K562 treated with DMSO at 1 percent for 24 hours (cell line): ENCODE data around the gene CLEC2D. TPM values are rescaled to one million over a fixed set of nuclear protein-coding genes. Genes with fewer than 3 reads are reported as not detected.

ENCODE experiments used
- total RNA-seq: library from RNA; unstranded; fragments of 300-600 nt; gene quantifications from 2 replicates; pipeline ENCODE4 v1.2.3, GENCODE V29; 2022; ENCODE audit warnings: low read depth; ENCODE audit not compliant: insufficient read depth

Gene CLEC2D
- total RNA-seq: 2.0 and 3.5 TPM in 2 replicates

GRCh38 chr12:9669534-9669933 lies at the start of gene CLEC2D:
CLEC2D (plus strand) TSS chr12:9669713; CDS start chr12:9669735, 22 bp downstream.

GRCh38 chr12:9732921-9733461 lies 63.5 kb downstream of the CLEC2D start, which contains the start of gene CLECL1:
CLECL1 (minus strand) TSS chr12:9733097.

Other genes starting within 250 kb of the CLEC2D start
- not detected in 2 replicates for gene KLRB1, start 61.8 kb upstream of the CLEC2D start, total RNA-seq
- not detected in 2 replicates for gene CLECL1, start 63.4 kb downstream of the CLEC2D start, total RNA-seq
- 17.2 and 17.4 TPM in 2 replicates for gene CD69, start 91.2 kb downstream of the CLEC2D start, total RNA-seq
- 0.56 and 2.2 TPM in 2 replicates for gene KLRF1, start 157.8 kb downstream of the CLEC2D start, total RNA-seq
- gene CLEC2B, start 199.6 kb downstream of the CLEC2D start, total RNA-seq: 0.66 and 1.2 TPM in 2 replicates
- gene KLRF2, start 211.8 kb downstream of the CLEC2D start, total RNA-seq: not detected in 2 replicates